Hematopoietic multipotent progenitor cell (in vitro differentiated cells): ENCODE results near the gene OR1I1. TPM values are rescaled to one million over a fixed set of nuclear protein-coding genes. Genes with fewer than 3 reads are reported as not detected.
"Not testable (repeated sequence)": the region's sequence is repeated elsewhere in the genome, so short reads cannot be mapped to it uniquely, and the experiment has no call there.

Experiments
- DNase-seq, 3 donors: peaks; one replicate each; pipeline ENCODE4 v3.0.0-alpha.2; 2011 to 2015; ENCODE audit warnings: low read depth in 2 of 3, low spot score in 2 of 3
- total RNA-seq: library from RNA; depleted of rRNA; stranded (reverse); fragments of >200 nt; gene quantifications from one replicate; pipeline ENCODE4 v1.2.3, GENCODE V29; 2012

Gene OR1I1, protein sequence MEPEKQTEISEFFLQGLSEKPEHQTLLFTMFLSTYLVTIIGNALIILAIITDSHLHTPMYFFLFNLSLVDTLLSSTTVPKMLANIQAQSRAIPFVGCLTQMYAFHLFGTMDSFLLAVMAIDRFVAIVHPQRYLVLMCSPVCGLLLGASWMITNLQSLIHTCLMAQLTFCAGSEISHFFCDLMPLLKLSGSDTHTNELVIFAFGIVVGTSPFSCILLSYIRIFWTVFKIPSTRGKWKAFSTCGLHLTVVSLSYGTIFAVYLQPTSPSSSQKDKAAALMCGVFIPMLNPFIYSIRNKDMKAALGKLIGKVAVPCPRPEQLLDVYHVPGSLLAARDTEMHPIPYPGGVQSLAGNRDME
- total RNA-seq = under 0.01 TPM

DNA sequence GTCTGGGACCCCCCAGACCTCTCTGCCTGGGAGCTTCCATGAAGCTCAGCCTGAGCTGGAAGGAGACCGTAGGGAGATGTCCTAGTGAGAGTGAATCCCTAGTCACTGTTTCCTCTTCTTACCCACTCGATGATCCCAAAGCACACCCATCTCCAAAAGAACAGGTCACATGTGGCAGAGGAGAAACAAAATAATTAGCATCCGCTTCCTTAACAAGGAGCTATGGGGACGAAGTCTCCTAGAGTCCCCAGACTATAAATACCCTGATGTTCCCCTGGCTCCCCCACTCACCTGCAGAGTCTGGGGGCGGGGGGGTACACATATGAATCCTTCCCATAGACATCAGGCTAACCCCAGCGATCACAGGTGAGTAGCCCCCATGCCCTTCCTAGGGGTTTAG lies at the start of gene OR1I1:
Gene OR1I1 (plus strand): TSS at position 301 of the 400 bp plus-strand sequence. CDS start 4,855 bp downstream, outside the sequence.
- DNase-seq = no peak

DNA sequence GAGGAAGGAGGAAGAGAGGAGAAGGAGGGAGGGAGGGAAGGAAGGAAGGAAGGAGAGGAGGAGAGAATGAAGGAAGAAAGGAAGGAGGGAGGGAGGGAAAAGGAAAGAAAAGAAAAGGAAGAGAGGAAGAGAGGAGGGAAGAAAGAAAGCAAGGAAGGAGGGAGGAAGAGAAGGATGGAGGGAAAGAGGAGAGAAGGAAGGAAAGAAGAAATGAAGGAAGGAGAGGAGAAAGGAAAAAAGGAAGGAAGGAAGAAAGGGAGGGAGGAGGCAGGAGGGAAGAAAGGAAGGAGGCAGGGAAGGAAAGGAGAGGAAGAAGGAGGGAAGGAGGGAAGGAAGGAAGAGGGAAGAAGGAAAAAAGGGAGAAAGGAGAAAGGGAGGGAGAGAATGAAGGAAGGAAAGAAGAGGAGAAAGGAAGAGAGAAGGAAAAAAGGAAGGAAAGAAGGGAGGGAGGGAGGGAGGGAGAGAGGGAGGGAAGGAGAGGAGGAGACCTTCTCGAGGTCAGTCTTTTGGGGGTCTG lies 46.2 kb upstream of the OR1I1 start:
- no peak for DNase-seq

DNA sequence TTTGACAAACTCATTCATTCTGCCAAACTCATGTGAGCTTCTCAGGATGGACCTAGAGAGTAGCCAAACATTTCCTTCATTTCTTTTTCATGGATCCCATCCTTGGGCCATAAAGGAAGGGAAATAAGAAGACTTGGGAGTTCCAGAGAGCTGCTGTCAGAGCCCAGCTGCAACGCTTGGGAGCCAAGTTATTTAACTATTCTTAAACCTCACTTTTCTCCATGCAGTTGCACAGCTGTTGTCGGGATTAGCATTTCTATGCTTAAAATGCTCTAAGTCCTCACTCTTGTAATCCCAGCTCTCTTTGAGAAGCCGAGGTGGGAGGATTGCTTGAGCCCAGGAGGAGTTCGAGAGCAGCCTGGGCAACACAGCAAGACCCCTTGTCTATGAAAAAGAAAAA lies 44.4 kb upstream of the OR1I1 start:
- DNase-seq = no peak

DNA sequence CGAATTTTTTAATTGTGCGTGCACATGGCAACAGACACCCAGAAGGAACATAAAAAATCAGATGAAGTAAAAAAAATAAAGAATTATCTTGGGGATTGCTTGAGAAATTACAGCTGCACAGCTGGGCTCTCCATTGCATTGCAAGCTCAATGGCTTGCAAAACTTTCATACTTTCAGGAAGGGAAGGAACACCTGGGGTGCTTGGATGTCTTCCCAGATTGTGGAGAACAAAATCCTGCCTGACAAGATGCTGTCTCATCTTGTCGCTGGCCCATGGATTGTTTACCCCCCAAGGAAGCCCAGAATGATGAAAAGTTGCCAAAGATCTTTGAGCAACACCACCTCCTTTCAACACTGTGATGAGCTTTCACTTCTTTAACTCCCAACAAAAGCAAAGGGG lies 43.7 kb upstream of the OR1I1 start:
- no peak for DNase-seq

DNA sequence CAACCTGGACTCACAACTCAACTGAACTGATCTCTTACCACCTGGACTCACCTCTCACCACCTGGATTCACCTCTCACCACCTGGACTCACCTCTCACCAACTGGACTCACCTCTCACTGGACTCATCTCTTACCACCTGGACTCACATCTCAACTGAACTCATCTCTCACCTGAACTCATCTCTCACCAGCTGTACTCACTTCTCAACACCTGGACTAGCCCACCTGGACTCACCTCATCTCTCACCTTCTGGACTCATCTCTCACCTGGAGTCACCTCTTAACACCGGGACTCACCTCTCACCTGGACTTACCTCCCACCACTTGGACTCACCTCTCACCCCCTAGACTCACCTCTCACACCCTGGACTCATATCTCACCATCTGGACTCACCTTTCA lies 40.0 kb upstream of the OR1I1 start:
- DNase-seq = no peak

DNA sequence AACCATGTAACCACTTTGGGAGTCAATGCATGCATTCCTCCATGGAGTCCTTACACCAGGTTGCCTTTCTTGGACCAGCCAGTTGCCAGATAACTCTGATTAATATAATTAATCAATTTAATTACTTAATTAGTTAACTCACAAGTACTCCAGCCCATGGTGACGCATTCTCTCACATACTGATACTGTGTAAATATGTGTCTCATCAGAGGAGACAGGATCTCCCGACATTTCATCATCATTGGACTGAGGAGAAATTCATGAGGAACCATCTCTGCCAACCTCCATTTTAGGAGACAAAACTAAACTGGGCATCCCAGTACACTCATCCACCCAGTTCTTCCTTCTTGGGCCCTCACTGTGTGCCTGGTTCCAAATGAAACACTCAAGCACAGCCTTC lies 39.2 kb upstream of the OR1I1 start:
- DNase-seq = no peak

DNA sequence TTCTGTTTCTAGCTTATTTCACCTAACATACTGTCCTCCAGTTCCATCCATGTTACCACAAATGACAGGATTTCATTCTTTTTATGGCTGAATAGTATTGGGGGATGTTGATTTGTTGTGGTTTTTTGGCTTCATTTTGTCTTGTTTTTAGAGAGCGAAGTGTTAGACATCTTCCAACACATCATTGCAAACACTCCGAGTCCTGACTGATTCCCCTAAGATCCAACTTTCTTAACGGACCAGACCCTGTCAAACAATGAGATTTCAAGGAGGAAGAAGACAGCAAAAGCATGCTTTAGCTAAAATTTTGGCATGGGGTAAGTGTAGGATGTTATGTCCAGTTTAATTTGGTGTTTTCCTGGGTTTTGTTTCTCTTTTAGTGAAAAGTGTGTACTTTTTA lies 36.5 kb upstream of the OR1I1 start:
- no peak for DNase-seq

DNA sequence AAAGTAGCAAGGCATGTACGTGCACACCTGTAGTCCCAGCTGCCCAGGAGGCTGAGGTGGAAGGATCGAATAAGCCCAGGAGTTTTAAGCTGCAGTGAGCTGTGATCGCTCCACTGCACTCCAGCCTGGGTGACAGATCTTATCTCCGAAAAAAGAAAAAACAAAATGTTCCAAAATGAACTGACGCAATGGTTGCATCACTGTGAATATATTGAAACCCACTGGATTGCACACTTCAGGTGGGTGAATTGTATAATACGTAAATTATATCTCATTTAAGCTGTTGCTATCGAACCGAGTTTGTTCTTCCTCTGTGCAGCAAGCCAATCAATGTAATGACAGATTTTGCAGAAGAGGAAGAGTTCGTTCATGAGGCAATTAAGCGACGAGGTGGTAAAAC lies 34.3 kb upstream of the OR1I1 start:
- DNase-seq = no peak

DNA sequence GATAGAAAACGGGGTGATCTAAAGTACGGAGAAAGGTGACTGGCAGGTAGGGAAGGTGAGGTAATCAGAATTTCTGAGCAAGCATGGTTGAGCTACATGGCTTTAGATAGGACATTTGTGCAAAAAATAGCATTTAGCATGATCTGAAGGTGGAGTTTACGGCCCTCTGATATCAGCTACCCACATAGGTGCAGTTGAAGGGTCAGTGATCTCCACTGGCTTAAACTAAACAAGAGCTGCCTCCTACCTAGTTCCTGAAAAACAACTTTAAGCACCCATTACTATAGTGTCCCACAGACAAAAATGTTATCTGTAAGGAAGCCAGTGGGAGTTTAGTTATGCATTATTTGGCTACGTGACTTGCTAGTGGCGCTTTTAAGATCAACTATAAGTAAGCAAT lies 33.9 kb upstream of the OR1I1 start:
- DNase-seq = no peak

DNA sequence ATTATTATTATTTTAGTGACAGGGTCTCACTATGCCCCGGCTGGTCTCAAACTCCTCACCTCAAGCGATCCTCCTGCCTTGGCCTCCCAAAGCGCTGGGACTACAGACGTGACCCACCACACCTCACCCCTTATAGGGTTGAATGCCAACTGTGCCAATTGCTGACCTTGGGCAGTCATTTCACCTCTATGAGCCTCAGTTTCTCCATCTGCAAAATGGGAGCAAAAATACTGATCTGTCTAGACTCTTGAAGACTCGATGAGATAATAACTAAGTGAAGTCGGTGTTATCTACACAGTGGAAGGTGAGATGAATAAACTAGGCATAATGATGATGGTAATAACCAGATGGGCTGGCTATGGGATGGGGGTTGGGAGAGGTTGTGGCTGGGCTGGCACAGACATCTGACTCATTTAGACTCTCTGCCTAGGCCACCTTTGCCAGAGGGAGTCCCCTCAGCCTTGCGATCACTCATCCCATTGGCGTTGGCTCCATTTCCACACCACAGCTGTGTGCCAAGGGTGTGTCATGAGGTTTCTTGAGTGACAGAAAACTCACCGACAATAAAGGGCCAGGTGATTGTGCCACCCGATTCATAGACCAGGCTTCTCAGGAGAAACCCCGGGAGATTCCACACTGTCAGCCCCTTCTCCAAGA lies 33.0 kb upstream of the OR1I1 start, which contains the start of gene CASP14:
Gene CASP14 (plus strand): TSS at position 596 of the 657 bp plus-strand sequence. CDS start 2,772 bp downstream, outside the sequence.
- DNase-seq = no peak

DNA sequence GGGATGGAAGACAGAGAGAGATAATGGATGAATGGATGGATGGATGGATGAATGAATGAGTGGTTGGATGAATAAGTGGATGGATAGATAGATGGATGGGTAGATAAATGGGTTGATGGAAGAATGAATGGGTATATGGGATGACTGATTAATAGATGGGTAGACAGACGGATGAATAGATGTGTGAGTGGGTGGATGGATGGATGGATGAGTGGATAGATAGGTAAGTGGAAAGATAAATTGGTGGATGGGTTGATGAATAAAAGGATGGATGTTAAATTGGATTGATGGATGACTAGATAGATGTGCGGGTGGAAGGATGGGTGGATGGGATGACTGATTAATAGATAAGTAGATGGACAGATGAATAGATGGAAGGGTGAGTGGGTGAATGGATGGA lies 31.4 kb upstream of the OR1I1 start:
- no peak for DNase-seq

DNA sequence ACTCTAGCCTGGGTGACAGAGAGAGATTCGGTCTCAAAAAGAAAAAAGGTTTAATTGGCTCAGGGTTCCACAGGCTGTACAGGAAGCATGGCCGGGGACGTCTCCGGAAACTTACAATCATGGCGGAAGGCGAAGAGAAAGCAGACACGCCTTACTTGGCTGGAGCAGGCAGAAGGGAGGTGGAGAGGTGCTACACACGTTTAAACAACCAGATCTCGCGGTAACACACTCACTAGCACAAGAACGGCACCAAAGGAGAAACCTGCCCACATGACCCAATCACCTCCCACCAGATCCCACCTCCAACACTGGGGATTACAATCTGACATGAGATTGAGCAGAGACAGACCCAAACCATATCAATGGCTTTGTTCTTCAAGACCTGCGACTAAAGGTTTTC lies 20.0 kb upstream of the OR1I1 start:
- DNase-seq = no peak

DNA sequence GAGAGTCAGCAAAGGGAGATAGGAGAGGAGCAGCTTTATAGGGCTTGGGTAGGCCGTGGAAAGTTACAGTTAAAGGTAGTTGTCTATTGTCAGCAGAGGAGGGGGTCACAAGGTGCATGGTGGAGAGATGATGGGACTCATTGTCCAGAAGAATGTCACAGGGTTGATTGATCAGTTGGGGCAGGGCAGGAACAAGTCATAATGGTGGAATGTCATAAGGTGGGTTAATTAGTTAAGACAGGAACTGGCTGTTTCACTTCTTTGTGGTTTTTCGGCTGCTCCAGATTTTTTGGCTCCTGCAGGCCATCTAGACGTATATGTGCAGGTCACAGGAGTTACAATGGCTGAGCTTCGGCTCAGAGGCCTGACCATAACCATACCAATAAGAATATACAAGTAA lies 11.6 kb upstream of the OR1I1 start:
- DNase-seq = not testable (repeated sequence)

DNA sequence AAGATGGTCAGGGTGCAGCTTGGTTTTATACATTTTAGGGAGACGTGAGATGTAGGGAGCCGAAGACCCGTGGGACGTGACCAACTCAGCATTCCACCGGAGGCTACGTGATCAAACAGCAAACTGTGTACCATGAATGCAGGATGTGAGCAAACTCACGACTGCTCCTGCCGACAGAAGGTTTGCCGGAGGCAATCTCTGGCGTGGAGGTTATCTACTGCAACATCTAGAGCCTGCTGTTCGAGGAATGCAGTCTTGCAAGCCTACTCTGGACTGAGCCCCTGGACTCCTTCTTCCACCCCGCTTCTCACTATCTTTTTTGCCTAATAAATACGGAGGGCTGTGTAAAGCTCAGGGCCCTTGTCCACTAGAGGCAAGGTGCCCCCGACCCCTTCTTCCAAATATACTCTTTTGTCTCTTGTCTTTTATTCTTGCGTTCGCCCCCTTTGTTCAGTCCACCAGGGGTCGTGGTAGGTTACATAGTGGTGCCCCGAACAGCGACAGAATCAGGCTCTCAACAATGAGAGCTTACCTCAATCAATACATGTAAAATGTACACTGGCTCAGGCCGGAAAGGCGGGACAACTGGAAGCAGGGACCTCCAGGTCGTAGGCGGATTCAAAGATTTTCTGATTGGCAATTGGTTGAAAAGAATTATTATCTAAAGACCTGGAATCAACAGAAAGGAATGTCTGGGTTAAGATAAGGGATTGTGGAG lies 8.9 kb upstream of the OR1I1 start:
- DNase-seq = no peak

DNA sequence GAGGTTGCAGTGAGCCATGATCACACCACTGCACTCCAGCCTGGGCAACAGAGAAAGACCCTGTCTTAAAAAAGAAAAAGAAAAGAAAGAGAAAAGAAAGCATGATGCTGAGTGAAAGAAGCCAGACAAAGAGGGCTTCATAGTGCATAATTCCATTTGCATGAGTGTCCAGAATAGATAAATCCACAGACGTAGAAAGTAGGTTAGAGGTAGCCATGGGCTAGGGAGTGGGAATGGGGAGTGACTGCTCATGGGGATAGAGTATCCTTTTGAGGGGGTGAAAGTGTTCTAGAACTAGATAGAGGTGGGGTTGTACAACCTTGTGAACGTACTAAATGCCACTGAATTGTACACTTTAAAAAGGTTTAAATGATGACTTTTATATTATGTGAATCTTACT lies 7.6 kb upstream of the OR1I1 start:
- no peak for DNase-seq

DNA sequence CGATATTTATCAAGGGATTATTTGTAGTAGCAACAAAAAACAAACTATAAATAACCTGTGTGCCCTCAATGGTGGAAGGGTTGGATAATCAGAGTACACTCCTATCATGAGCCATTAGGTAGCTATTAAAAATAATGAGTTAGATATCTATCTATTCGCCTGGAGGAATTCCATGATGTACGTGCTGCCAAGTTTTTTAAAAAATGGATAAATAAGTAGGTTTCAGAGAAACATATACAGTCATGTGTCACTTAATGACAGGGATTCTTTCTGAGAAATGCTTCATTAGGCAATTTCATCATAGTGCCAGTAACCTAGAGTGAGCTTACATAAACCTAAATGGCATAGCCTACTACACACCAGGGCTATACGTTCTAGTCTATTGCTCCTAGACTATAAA lies 6.2 kb upstream of the OR1I1 start:
- no peak for DNase-seq

DNA sequence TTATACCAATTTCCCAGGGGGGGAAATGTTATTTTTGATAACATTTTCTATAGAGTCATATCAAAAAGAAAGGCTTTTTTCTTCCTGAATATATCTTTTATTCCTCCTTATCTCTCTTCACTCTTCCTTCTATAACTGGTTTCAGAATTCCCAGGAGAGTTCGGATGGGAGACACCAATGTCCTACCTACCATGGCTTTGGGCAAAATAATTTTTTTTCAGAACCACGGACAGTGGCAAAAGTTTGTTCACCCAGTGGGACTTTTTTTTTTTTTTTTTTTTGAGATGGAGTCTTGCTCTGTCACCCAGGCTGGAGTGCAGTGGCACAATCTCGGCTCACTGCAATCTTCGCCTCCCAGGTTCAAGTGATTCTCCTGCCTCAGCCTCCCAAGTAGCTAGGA lies 2.0 kb upstream of the OR1I1 start:
- DNase-seq = peak in 1 of 3 donors; percentile 22

DNA sequence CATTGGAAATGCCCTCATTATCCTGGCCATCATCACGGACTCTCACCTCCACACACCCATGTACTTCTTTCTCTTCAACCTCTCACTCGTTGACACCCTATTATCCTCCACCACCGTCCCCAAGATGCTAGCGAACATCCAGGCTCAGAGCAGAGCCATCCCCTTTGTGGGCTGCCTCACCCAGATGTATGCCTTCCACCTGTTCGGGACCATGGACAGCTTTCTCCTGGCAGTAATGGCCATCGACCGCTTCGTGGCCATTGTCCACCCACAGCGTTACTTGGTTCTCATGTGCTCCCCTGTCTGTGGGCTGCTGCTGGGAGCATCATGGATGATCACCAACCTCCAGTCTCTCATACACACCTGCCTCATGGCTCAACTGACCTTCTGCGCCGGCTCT lies 5.2 kb downstream of the OR1I1 start:
- DNase-seq = no peak

DNA sequence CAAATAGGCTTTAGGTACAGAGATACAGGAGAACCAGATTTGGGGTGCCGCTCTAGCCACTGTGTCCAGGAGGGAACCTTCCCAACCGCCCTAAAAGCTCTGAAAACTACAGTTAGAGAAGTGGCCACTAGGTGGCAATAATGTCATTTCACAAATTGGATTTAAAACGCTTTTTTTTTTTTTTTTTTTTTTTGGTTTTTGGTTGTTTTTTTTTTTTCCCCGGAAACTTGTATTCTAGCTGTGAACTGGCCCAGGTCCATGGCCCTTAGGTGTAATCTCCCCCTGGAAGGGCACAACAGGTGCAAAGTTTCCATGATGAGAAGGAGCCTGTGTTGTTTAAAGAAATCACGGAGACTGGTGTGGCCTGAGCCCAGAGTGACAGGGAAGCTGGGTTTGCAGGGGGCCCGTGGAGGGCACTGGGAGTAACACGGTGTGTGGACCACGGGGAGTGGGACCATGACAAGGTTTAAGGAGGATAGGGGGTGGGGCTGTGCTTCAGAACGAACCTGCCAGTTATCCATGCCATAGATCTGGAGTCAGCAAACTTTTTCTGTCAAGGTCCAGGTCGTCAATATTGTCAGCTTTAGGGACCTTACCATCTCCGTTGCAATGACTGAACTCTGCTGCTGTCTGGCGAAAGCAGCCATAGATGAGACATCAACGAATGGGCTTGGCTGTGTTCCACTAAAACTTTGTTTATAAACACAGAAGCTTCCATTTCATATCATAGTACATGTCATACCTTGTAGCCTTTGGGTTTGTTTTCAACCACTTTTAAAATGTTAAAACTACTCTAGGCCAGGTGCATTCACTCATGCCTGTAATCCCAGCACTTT lies 10.1 kb downstream of the OR1I1 start:
- DNase-seq = peak; percentile 43 to 84 (median 65)

DNA sequence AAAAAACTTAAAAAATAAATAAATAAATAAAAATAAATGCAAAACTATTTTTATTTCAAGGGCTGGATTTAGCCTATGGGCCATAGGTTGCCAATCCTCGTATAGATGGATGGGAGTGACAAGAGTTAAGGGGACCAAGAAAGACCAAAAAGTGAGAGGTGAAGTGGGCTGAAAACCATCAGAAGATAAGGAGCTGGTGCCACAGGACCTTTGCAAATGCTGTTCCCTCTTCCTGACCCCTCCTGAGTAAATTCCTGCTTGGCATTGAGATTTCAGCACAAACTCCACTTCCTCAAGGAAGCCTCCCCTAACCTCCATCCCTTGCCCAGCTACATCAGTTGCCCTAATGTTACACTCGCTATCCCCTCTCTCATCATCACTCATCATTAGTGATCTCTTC lies 11.0 kb downstream of the OR1I1 start:
- no peak for DNase-seq

DNA sequence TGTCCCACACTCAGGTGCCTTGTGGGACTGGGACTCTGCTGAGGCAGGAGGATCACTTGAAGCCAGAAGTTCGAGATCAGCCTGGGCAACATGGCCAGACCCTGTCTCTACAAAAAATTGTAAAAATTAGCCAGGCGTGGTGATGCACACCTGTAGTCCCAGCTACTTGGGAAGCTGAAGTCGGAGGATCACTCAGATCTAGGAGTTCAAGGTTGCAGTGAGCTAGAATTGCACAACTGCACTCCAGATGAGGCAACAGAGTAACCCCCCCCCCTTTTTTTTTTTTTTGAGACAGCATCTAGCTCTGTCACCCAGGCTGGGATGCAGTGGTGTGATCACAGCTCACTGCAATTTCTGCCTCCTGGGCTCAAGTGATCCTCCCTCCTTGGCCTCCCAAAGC lies 14.2 kb downstream of the OR1I1 start:
- DNase-seq = no peak
